PC-3 (cell line): ENCODE data around the gene OPALIN. TPM values are rescaled to one million over a fixed set of nuclear protein-coding genes. Genes with fewer than 3 reads are reported as not detected.

Source experiments
- ATAC-seq: fragments of 200-7000 bp; cut with Tn5 transposase; 2 replicates; pipeline ENCODE4 v1.9.1; 2020; ENCODE audit warnings: mild to moderate bottlenecking, moderate library complexity
- BruUV-seq: library from RNA; stranded (reverse); fragments of 400-500 nt; replicated peaks from 2 replicates; lab custom pipeline; 2021; lab: Mats Ljungman, UMichigan
- CTCF ChIA-PET: fragments of 300-600 bp; sonication (Branson Sonifier 250); formaldehyde crosslinking; loops from one replicate; lab custom pipeline; 2022; ENCODE audit warnings: antibody characterized with exemption; lab: Charles Lee
- POLR2A ChIA-PET: fragments of 300-600 bp; sonication (Branson Sonifier 250); formaldehyde crosslinking; loops from one replicate; lab custom pipeline; 2022; ENCODE audit warnings: antibody characterized with exemption; ENCODE audit not compliant: unreplicated experiment; lab: Charles Lee
- DNase-seq: peaks from one replicate; pipeline ENCODE4 v3.0.0-alpha.2; 2015
- H2AFZ ChIP-seq: fragments of 300-600 bp; sonication (generic); 2 replicates; pipeline ENCODE4 v1.6.0; 2016; ENCODE audit warnings: antibody characterized with exemption, low read length
- H3F3A ChIP-seq: fragments of 300-600 bp; sonication (generic); one replicate; pipeline ENCODE4 v1.6.0; 2017; ENCODE audit warnings: antibody characterized with exemption, low read length, control low read depth, mild to moderate bottlenecking; ENCODE audit not compliant: unreplicated experiment
- H3K27ac ChIP-seq: fragments of 300-600 bp; sonication (generic); 2 replicates; pipeline ENCODE4 v1.5.1; 2016; ENCODE audit warnings: mild to moderate bottlenecking, low read length
- H3K27me3 ChIP-seq: fragments of 300-600 bp; sonication (generic); 2 replicates; pipeline ENCODE4 v1.6.1; 2016; ENCODE audit warnings: low read length, mixed read lengths
- H3K36me3 ChIP-seq: fragments of 300-600 bp; sonication (generic); 2 replicates; pipeline ENCODE4 v1.6.1; 2016; ENCODE audit warnings: low read depth, mixed run types, low read length, mixed read lengths
- H3K4me1 ChIP-seq: fragments of 300-600 bp; sonication (generic); 2 replicates; pipeline ENCODE4 v1.5.1; 2016; ENCODE audit warnings: low read length; ENCODE audit not compliant: insufficient read depth
- H3K4me2 ChIP-seq: fragments of 300-600 bp; sonication (generic); 2 replicates; pipeline ENCODE4 v1.6.0; 2016; ENCODE audit warnings: low read length
- H3K4me3 ChIP-seq: fragments of 300-600 bp; sonication (generic); 2 replicates; pipeline ENCODE4 v1.5.1; 2016; ENCODE audit warnings: mild to moderate bottlenecking, low read length, mixed read lengths
- H3K79me2 ChIP-seq: fragments of 300-600 bp; sonication (generic); 2 replicates; pipeline ENCODE4 v1.6.1; 2017; ENCODE audit warnings: low read length, mixed read lengths
- H3K9ac ChIP-seq: fragments of 300-600 bp; sonication (generic); 2 replicates; pipeline ENCODE4 v1.6.0; 2016; ENCODE audit warnings: mild to moderate bottlenecking, low read length
- H3K9me2 ChIP-seq: fragments of 300-600 bp; sonication (generic); replicated peaks from 2 replicates; pipeline ENCODE4 v1.6.1; 2016; ENCODE audit warnings: mixed run types, low read length, mixed read lengths
- H3K9me3 ChIP-seq: fragments of 300-600 bp; sonication (generic); 2 replicates; pipeline ENCODE4 v1.6.1; 2016; ENCODE audit warnings: low read length, mixed read lengths
- H4K20me1 ChIP-seq: fragments of 300-600 bp; sonication (generic); 2 replicates; pipeline ENCODE4 v1.6.1; 2016; ENCODE audit warnings: low read length, mixed read lengths
- CTCF ChIP-seq: fragments of 300-600 bp; sonication (generic); conservative IDR thresholded peaks from 2 replicates; pipeline ENCODE4 v1.5.1; 2017; ENCODE audit warnings: antibody characterized with exemption, low read depth, mild to moderate bottlenecking, low read length
- EZH2 ChIP-seq: fragments of 300-600 bp; sonication (generic); IDR thresholded peaks from one replicate; pipeline ENCODE4 v1.6.1; 2017; ENCODE audit warnings: antibody characterized with exemption, mild to moderate bottlenecking, low read length; ENCODE audit not compliant: unreplicated experiment
- EZH2phosphoT487 ChIP-seq: fragments of 300-600 bp; sonication (generic); IDR thresholded peaks from 2 replicates; pipeline ENCODE4 v1.6.1; 2018; ENCODE audit warnings: mild to moderate bottlenecking, antibody characterized with exemption, low read length, borderline replicate concordance
- intact Hi-C: fragments of 100-400 bp; cut with micrococcal nuclease; formaldehyde crosslinking; loops from 2 replicates; pipeline ENCODE4 v1.9.0; 2023
- total RNA-seq: library from RNA; depleted of rRNA; stranded (reverse); fragments of >200 nt; gene quantifications from 2 replicates; pipeline ENCODE4 v1.2.3, GENCODE V29; 2014

The OPALIN gene
- total RNA-seq, 1 experiment from 2014 or later = not detected

- DNase-seq (no peak), ATAC-seq (no peak)
- no peaks in the 10 kb centered on the region for H3K79me2 ChIP-seq
- TF ChIP-seq EZH2 = no peak
- no peak for TF ChIP-seq EZH2phosphoT487
- TF ChIP-seq CTCF = no peak
- CTCF ChIA-PET = no interaction called here
- H3K4me2 ChIP-seq = no peak overlapping the region
- no peak overlapping the region for H3K9ac ChIP-seq
- H3K36me3 ChIP-seq = no peaks in the 10 kb centered on the region; the same call in 1 of the 2 replicates
- no peaks in the 10 kb centered on the region for H3K9me3 ChIP-seq
- H3F3A ChIP-seq = no peaks in the 10 kb centered on the region
- H3K27ac ChIP-seq = no peak overlapping the region
- no peaks in the 10 kb centered on the region for H3K9me2 ChIP-seq
- H3K4me1 ChIP-seq = no peaks in the 10 kb centered on the region
- no TSS peak for BruUV-seq
- H3K27me3 ChIP-seq = peaks cover 5% of the 10 kb centered on the region; the same call in 1 of the 2 replicates
- H4K20me1 ChIP-seq = no peaks in the 10 kb centered on the region
- no peak overlapping the region for H2AFZ ChIP-seq
- H3K4me3 ChIP-seq = no peak overlapping the region
- POLR2A ChIA-PET = no interaction called here
- intact Hi-C loops = no loop called here
Observed at GRCh38 chr10:96344178-96344577, 14.6 kb downstream of the OPALIN start.

GRCh38 chr10:96342402-96342801 lies 16.4 kb downstream of the OPALIN start:
- TF ChIP-seq EZH2 = no peak
- no peak for TF ChIP-seq CTCF
- Histone ChIP-seq H3K4me2 (no peak overlapping the region), H3K36me3 (no peaks in the 10 kb centered on the region; the same call in 1 of the 2 replicates), H3K27me3 (peaks cover 5% of the 10 kb centered on the region; the same call in 1 of the 2 replicates), H3K4me1 (no peaks in the 10 kb centered on the region), H3K4me3 (no peak overlapping the region), H2AFZ (no peak overlapping the region), H3K9me2 (no peaks in the 10 kb centered on the region), H4K20me1 (no peaks in the 10 kb centered on the region), H3F3A (no peaks in the 10 kb centered on the region), H3K9ac (no peak overlapping the region), H3K79me2 (no peaks in the 10 kb centered on the region), H3K9me3 (no peaks in the 10 kb centered on the region), H3K27ac (no peak overlapping the region)
- ChIA-PET CTCF (no interaction called here), POLR2A (no interaction called here)
- ATAC-seq (no peak), DNase-seq (no peak)
- intact Hi-C loops = no loop called here
- no TSS peak for BruUV-seq

GRCh38 chr10:96341219-96342182 lies 17.3 kb downstream of the OPALIN start:
- POLR2A ChIA-PET = no interaction called here
- Histone ChIP-seq H3F3A (no peaks in the 10 kb centered on the region), H3K36me3 (no peaks in the 10 kb centered on the region; the same call in 1 of the 2 replicates), H3K79me2 (no peaks in the 10 kb centered on the region), H3K9me3 (no peaks in the 10 kb centered on the region), H3K4me2 (no peak overlapping the region), H3K27me3 (peaks cover 5% of the 10 kb centered on the region; the same call in 1 of the 2 replicates), H3K9me2 (no peaks in the 10 kb centered on the region), H3K4me3 (no peak overlapping the region), H3K27ac (no peak overlapping the region), H3K9ac (no peak overlapping the region), H3K4me1 (no peaks in the 10 kb centered on the region), H4K20me1 (no peaks in the 10 kb centered on the region), H2AFZ (no peak overlapping the region)
- DNase-seq = no peak
- no TSS peak for BruUV-seq
- intact Hi-C loops = no loop called here
- ATAC-seq = no peak
- TF ChIP-seq EZH2 = no peak
- CTCF ChIA-PET = no interaction called here
